Measurements from ENCODE around the gene HOXA13.

Gene HOXA13

DNA sequence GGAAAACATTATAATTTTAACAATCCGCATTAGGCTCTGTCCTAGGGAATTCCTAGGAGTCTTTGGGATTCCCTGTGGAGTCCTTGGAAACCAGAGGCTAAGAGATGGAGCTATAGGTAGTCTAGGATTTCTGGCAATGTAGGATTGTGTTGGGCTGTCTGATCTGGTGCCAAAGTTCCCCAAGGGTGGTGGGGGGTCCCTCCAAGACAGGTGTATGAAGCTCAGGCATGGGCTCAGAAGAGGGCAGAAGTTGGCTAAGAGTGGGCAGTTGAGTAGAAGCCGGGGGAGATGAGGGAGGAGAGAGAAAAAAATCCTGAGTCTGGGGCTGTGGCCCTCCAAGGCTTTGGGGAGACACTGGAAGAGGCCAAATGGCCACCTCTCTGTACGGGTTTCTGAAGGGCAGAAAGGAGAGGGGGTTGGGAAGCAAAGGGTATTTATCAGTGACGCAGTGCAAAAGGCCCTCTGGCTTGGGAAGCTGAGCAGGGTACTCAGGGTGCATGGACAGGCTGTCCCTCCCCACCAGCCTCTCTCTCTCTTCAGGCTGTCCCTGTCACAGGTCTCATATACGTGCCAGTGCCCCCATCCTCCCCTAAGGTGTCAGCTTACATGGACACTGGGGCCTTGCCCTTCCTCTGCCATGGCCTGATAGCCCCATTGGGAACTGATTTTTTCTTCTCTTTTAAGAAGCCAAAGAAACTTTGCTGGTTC, 53.2 kb downstream of the HOXA13 start:
- H3K4me3 ChIP-seq (ENCODE audit: low read depth, low read length) = peak overlapping the region; percentile 69
- TF ChIP-seq CTCF (IDR thresholded peaks at IDR 0.05; ENCODE audit: low read depth, low read length) = no peak
- in situ Hi-C loops (cut with HindIII; ENCODE audit: low sequenced_read_pairs) = no loop called here
- DNase-seq (ENCODE audit: low read depth, low spot score) = no peak

GRCh38 chr7:27145914-27146412, 53.9 kb downstream of the HOXA13 start:
- in situ Hi-C loops (cut with HindIII; ENCODE audit: low sequenced_read_pairs) = no loop called here
- peak overlapping the region; percentile 69 for H3K4me3 ChIP-seq (ENCODE audit: low read depth, low read length)
- no peak for TF ChIP-seq CTCF (IDR thresholded peaks at IDR 0.05; ENCODE audit: low read depth, low read length)
- peak; percentile 61 for DNase-seq (ENCODE audit: low read depth, low spot score)

DNA sequence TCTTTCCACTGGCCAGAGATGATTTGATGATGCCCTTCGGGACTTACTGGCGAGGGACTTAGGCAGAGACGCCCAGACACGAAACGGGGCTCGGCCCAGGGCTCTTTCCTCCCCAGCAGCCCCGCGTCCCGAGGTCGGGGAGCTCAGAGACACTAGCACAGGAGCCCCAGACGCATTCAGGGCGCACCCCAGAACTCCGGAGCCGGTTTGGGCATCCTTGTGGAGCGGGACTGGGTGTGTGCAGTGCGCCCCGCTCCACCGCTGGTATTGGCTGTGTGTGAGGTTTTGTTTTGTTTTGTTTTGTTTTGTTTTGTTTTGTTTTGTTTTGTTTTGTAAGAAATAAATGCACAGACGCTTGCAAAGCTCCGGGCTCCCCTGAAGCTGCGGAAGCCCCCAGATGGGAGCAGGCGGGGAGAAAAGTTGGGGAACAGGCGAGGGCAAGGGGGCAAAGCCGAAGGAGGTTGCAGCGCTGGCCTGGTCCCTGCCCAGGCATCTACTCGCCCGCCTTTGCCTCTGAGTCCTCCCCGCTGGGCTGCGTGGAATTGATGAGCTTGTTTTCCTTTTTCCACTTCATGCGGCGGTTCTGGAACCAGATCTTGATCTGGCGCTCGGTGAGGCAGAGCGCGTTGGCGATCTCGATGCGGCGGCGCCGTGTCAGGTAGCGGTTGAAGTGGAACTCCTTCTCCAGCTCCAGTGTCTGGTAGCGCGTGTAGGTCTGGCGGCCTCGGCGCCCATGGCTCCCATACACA, 54.6 kb downstream of the HOXA13 start:
- DNase-seq (ENCODE audit: low read depth, low spot score) = no peak
- no peak for TF ChIP-seq CTCF (IDR thresholded peaks at IDR 0.05; ENCODE audit: low read depth, low read length)
- in situ Hi-C loops (cut with HindIII; ENCODE audit: low sequenced_read_pairs) = no loop called here
- peak overlapping the region; percentile 69 for H3K4me3 ChIP-seq (ENCODE audit: low read depth, low read length)

- H3K4me3 ChIP-seq (ENCODE audit: low read depth, low read length) = peak overlapping the region; percentile 69
These were observed 55.1 kb downstream of the HOXA13 start for GRCh38 chr7:27144781-27145164.

More at GRCh38 chr7:27144781-27145164, 55.1 kb downstream of the HOXA13 start:
- no peak for DNase-seq (ENCODE audit: low read depth, low spot score)
- in situ Hi-C loops (cut with HindIII; ENCODE audit: low sequenced_read_pairs) = no loop called here
- no peak for TF ChIP-seq CTCF (IDR thresholded peaks at IDR 0.05; ENCODE audit: low read depth, low read length)
